Gastroesophageal sphincter (tissue), 4 donors: ENCODE results near the gene PLEKHM3. TPM values are rescaled to one million over a fixed set of nuclear protein-coding genes. Genes with fewer than 3 reads are reported as not detected.
A peak's percentile ranks its signal among the peaks of the same experiment; 100 is the strongest.

Source experiments
- ATAC-seq: fragments of 150-250 bp; one replicate; pipeline ENCODE4 v1.9.1; 2016; ENCODE audit warnings: mild to moderate bottlenecking, moderate library complexity
- H3K27ac ChIP-seq, 4 donors: fragments of 200-600 bp; sonication (generic) in 3 of 4; 1 replicate in 3 of 4; 2 replicates in 1 of 4; pipeline ENCODE4 v1.5.1; 2016 to 2019
- H3K27me3 ChIP-seq: fragments of 200-600 bp; sonication (generic); one replicate; pipeline ENCODE4 v1.5.1; 2019
- H3K36me3 ChIP-seq, 2 donors: fragments of 200-600 bp; sonication (generic); one replicate each; pipeline ENCODE4 v1.5.1; 2019; ENCODE audit warnings: control low read depth in 1 of 2
- H3K4me1 ChIP-seq, 3 donors: fragments of 200-600 bp; sonication (generic); 1 replicate in 2 of 3; 2 replicates in 1 of 3; pipeline ENCODE4 v1.5.1; 2016 to 2019; ENCODE audit warnings: control low read depth in 2 of 3
- H3K4me3 ChIP-seq, 2 donors: fragments of 200-600 bp; sonication (generic); one replicate each; pipeline ENCODE4 v1.5.1; 2019; ENCODE audit warnings: mild to moderate bottlenecking in 1 of 2, moderate library complexity in 1 of 2
- H3K9me3 ChIP-seq, 3 donors: fragments of 200-600 bp; sonication (generic); one replicate each; pipeline ENCODE4 v1.5.1; 2017 to 2019; ENCODE audit warnings: control low read depth in 2 of 3
- CTCF ChIP-seq, 4 experiments: fragments of 200-600 bp in 2 of 4; fragments of 450-650 bp in 2 of 4; sonication (generic) in 1 of 4; IDR thresholded peaks; one replicate each; pipeline ENCODE4 v1.5.1; 2017 to 2019; ENCODE audit warnings: antibody characterized with exemption in 4 of 4, mild to moderate bottlenecking in 2 of 4, moderate library complexity in 2 of 4
- EP300 ChIP-seq: sonication (generic); formaldehyde crosslinking; IDR thresholded peaks from one replicate; pipeline ENCODE4 v1.6.1; 2017; ENCODE audit warnings: antibody characterized with exemption, mild to moderate bottlenecking
- POLR2A ChIP-seq, 2 donors: fragments of 450-650 bp; IDR thresholded peaks; one replicate each; pipeline ENCODE4 v1.6.1; 2017; ENCODE audit warnings: antibody characterized with exemption in 2 of 2, mild to moderate bottlenecking in 2 of 2, moderate library complexity in 1 of 2
- POLR2AphosphoS5 ChIP-seq: sonication (generic); formaldehyde crosslinking; IDR thresholded peaks from one replicate; pipeline ENCODE4 v1.6.1; 2017; ENCODE audit warnings: antibody characterized with exemption
- whole genome bisulfite sequencing, 2 donors: methylation state at CpG; one replicate each; pipeline ENCODE4 v1.1.5; 2018; ENCODE audit warnings: low coverage in 1 of 2; 5-methylcytosine and 5-hydroxymethylcytosine counted together
- total RNA-seq, 4 donors: library from RNA; depleted of rRNA; stranded (reverse); fragments of >200 nt; gene quantifications; one replicate each; pipeline ENCODE4 v1.1.0, GENCODE V29; 2016

The PLEKHM3 gene
- total RNA-seq, 4 donors from 2014 or later, result 21.4 to 35.5 (median 29.7) TPM

GRCh38 chr2:207801259-207801658, 224.1 kb downstream of the PLEKHM3 start:
- no peaks in the 10 kb centered on the region for H3K27me3 ChIP-seq
- TF ChIP-seq POLR2A (IDR thresholded peaks at IDR 0.05) (no peak), EP300 (no peak), POLR2AphosphoS5 (no peak), CTCF (IDR thresholded peaks at IDR 0.05) (no peak)
- no peaks in the 10 kb centered on the region for H3K36me3 ChIP-seq
- no peak overlapping the region for H3K4me3 ChIP-seq
- peaks cover 0 to 11% (median 8%) of the 10 kb centered on the region in 3 donors for H3K4me1 ChIP-seq
- no peaks in the 10 kb centered on the region for H3K9me3 ChIP-seq
- no peak overlapping the region for H3K27ac ChIP-seq
- no peak for ATAC-seq
- 37 to 67% methylated on average over 1 to 3 of the region's 3 CpGs for WGBS, 2 donors

DNA sequence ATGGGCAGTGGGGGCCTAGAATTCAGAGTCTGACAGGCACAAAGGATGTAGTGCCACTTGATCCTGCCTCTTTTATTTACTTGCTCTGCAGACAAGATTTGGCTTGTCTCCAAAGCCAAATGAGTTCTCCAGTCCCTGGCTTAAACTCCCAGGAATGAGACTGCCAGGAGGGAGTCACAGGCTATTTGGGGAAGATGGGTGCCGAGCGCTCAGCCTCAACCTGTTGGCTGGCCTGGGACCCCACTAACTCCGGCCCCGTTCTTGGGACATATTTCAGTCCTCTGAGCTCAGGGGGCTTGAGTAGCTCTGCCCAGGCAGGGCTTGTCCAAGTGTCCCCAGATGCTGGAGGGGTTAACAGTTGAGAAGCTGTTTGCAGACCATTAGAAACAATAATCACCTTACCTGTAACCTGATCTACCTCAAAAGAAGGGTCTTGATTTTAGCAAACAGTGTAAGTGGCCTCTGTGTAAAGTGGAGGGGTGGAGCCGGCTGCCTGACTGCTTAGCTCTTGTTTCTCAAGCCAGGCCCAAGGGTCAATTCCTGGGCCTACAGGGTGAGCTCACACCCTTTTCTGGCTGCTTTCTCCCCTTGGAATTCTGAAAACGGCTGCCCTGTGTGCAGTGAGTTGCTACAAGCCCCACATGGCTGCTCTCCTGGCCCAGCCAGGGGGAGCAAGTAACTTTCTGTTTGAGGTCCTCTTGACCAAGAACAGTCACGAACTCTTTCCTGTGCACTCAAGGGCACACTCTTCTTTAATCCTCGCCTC, 228.6 kb downstream of the PLEKHM3 start:
- no peak for TF ChIP-seq EP300
- no peak for TF ChIP-seq POLR2A (IDR thresholded peaks at IDR 0.05)
- TF ChIP-seq CTCF (IDR thresholded peaks at IDR 0.05), result peak in 1 of 4 experiments; percentile 8
- TF ChIP-seq POLR2AphosphoS5, result peak; percentile 21
- H3K27ac ChIP-seq, result no peak overlapping the region
- H3K4me3 ChIP-seq, result no peak overlapping the region
- 52 to 55% methylated on average over 3 to 4 of the region's 8 CpGs for WGBS, 2 donors
- H3K36me3 ChIP-seq, result no peaks in the 10 kb centered on the region
- ATAC-seq, result peak; percentile 36
- peaks cover 0 to 18% (median 8%) of the 10 kb centered on the region in 3 donors for H3K4me1 ChIP-seq
- H3K27me3 ChIP-seq, result no peaks in the 10 kb centered on the region
- no peaks in the 10 kb centered on the region for H3K9me3 ChIP-seq

DNA sequence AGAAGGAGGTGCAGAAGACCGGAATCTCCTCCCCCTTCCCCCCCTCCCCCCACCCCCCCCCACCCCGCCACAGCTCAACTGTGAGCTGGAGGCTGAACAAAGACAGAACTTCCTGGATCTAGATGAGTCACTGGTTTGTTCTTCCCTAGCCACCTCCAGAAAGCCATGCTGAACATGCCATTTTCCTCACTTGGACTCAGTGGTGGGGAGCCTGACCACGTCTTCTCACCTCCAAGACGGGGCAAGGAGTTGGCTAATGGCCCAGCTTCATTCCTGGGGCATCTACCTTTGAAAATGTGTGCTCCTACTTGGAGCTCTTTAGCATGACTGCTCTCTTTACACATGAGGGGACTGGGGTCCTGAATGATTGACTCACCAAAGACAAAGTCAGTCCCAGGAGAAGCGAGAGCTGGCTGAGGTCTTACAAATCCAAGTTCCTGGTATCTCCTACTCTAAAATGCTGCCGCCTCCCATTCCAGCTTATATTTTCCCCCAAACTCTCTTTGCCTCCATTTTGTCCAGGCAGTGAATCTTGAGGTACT, 233.0 kb downstream of the PLEKHM3 start:
- Histone ChIP-seq H3K4me1 (peaks cover 0 to 17% (median 8%) of the 10 kb centered on the region in 3 donors), H3K27ac (no peak overlapping the region), H3K36me3 (no peaks in the 10 kb centered on the region), H3K27me3 (no peaks in the 10 kb centered on the region), H3K9me3 (no peaks in the 10 kb centered on the region), H3K4me3 (no peak overlapping the region)
- 35 to 48% methylated on average over 2 to 5 of the region's 6 CpGs for WGBS, 2 donors
- TF ChIP-seq POLR2AphosphoS5 (no peak), EP300 (no peak), POLR2A (IDR thresholded peaks at IDR 0.05) (no peak), CTCF (IDR thresholded peaks at IDR 0.05) (no peak)
- peak; percentile 58 for ATAC-seq

DNA sequence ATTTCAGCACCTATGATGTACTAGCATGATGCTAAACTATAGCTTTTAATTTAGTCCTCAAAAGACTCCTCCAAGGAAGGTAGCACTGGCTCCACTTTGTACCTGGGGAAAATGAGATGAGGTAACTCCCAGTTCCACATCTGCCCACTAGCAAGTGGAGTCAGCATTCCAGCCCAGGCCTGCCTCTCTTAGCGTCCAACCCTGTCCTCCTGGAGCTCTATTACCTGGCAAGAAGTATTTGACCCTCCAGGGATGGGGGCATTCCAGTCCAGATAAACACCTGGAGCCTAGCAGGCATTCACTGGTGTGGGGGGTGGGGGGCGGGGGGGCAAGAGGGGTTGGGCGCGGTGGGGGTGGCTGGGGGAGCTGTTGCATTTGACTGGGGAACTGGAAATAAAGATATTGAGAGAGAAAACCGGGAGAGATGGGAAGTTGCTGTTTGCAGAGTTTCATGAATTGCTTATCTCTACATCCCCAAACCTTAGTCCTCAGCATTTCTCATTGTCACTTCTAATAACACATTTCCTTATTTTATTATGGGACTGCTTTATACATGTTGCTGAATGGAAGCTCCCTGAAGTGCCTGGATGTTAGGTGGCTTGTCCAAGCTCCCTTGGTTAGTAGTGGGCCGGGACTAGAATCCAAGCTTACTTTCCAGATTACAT, 233.6 kb downstream of the PLEKHM3 start:
- ATAC-seq, result no peak
- Histone ChIP-seq H3K9me3 (no peaks in the 10 kb centered on the region), H3K27ac (no peak overlapping the region), H3K27me3 (no peaks in the 10 kb centered on the region), H3K36me3 (no peaks in the 10 kb centered on the region), H3K4me3 (no peak overlapping the region), H3K4me1 (peaks cover 0 to 11% (median 4%) of the 10 kb centered on the region in 3 donors)
- TF ChIP-seq EP300 (no peak), POLR2AphosphoS5 (no peak), CTCF (IDR thresholded peaks at IDR 0.05) (no peak), POLR2A (IDR thresholded peaks at IDR 0.05) (no peak)
- 39 to 47% methylated on average over 2 to 4 of the region's 6 CpGs for WGBS, 2 donors
